ENCODE results near the gene ZNF783.

- TF ChIP-seq YY1 (IDR thresholded peaks at IDR 0.05; ENCODE audit: insufficient read depth, insufficient read length) = no peak
- TF ChIP-seq SUZ12 (IDR thresholded peaks at IDR 0.05; ENCODE audit: extremely low read depth, insufficient read depth, insufficient read length) = no peak
- TF ChIP-seq ZNF274 (IDR thresholded peaks at IDR 0.05; ENCODE audit: low read depth, low read length) = no peak
Measured at GRCh38 chr7:149220534-149220933, 41.5 kb upstream of the ZNF783 start.
